Fibroblast of the conjunctiva (primary cell): ENCODE results near the gene TPX2.
"Not testable (repeated sequence)": the region's sequence is repeated elsewhere in the genome, so short reads cannot be mapped to it uniquely, and the experiment has no call there.

Source experiments
- DNase-seq: peaks from one replicate; pipeline ENCODE4 v3.0.0-alpha.2; 2010; ENCODE audit warnings: low read depth

TPX2 gene

GRCh38 chr20:31815408-31816188, 76.5 kb downstream of the TPX2 start:
- no peak for DNase-seq

- DNase-seq, result no peak
These were observed 77.1 kb downstream of the TPX2 start for GRCh38 chr20:31816221-31816620.

DNA sequence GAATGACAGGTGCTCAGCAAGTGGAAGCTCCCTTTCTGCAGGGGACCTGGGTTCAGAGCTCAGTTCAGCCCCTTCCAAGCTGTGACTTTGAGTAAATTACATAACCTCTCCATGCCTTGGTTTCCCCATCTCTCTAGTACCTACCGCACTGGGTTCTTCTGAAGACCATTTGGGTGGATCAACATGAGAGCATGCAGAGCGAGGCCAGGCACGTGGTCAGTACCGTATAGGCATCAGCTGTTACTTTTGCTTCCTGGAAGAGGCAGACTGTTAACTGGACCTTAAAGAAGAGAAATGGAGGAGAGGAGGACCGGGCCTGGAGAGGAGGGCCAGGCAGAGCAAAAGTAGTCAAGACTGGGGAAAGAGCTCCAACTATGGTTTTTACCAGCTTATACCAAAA, 78.4 kb downstream of the TPX2 start:
- DNase-seq, result no peak

GRCh38 chr20:31818376-31818908, 79.4 kb downstream of the TPX2 start:
- no peak for DNase-seq

GRCh38 chr20:31819083-31819784, 80.1 kb downstream of the TPX2 start, which contains the start of gene MYLK2:
TSS of gene MYLK2 (plus strand) at chr20:31819356. CDS start at chr20:31819581, 225 bp downstream.
- no peak for DNase-seq

DNA sequence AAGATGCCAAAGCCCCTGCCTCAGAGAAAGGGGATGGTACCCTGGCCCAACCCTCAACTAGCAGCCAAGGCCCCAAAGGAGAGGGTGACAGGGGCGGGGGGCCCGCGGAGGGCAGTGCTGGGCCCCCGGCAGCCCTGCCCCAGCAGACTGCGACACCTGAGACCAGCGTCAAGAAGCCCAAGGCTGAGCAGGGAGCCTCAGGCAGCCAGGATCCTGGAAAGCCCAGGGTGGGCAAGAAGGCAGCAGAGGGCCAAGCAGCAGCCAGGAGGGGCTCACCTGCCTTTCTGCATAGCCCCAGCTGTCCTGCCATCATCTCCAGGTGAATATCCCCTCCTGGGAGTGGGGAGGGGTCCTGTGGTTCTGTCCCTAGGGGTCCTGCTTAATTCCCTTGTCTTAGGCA, 81.1 kb downstream of the TPX2 start:
- no peak for DNase-seq

GRCh38 chr20:31821427-31821826, 82.3 kb downstream of the TPX2 start:
- DNase-seq, result no peak

GRCh38 chr20:31822421-31823330, 83.6 kb downstream of the TPX2 start:
- no peak for DNase-seq

DNA sequence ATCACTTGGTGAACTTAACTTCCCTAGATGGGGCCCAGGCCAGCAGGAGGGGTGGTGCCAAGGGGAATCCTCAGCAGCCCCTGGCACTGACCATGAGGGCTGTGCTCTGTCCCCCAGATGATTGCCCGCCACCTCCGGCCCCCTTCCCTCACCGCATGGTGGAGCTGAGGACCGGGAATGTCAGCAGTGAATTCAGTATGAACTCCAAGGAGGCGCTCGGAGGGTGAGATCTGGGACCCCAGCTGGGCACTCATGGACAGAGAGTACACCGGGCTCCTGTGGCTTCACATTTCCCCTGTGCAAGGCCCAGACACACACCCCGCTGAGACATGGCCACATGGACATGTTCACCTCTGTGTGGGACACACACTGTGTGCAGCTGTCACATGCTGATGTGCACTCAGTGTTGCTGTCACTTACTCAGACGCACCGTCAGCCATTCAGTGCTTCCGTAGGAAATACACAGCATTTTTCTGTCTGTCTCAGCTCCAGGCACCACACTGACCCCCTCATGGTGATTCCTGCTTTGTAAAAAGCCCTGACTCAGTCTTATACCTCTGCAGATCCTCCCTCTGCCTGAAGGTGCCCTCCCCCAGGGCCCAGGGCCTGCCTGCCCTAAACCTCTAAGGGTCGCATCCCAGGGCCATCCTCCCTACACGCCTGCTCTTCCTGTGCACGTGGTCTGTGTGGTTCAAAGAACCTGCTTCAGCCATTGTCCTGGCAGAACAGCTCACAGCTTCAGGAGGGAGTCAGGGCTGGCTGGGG, 84.5 kb downstream of the TPX2 start:
- DNase-seq, result no peak

DNA sequence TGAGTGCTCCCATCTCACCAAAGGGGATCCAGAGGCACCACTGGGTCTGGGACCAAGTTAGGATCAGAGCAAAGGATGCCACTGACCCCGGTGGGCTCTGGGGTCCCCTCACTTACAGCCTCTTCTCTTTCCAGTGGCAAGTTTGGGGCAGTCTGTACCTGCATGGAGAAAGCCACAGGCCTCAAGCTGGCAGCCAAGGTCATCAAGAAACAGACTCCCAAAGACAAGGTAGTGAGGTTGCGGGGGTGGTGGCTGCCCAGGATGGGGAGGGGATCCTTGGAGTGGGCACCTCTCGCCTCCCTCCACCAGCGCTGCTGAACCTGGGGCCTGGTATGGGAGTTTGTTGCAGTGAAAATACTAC, 85.0 kb downstream of the TPX2 start:
- DNase-seq, result no peak

DNA sequence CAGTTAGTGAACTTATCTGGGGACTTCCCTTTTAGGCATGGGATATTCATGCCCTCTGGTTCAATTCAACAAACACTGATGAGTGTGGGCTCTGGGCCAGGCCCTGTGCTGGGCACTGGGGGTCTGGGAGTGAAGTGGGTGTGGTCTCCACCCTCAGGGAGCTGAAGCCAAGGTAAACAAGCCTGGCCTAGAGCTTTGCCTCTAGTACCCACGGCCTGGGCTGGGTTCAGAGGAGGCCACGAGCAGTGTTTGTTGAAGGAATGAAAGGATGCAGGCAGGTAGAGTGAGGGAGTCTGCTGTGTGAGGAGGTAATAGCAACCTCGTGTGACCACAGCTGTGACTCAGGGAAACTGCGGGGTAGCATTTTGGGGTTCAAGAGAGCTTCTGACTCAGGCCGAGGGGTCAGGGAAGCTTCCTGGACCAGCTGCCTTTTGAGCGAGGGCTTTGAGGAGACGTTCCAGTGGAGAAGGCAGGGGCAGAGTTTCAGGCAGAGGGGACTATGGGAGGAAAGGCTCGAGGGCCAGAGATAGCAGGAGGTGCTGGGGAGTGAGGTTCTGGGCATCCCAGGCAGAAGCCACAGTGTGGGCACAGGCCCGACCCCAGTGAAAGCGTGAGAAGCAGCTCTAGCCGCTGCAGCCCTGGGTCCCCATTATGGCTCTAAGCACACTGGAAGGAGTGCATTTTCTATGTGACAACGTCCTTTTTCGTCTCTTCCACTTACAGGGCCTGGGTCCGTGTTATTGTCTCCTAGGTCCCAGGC, 85.6 kb downstream of the TPX2 start:
- DNase-seq, result no peak

DNA sequence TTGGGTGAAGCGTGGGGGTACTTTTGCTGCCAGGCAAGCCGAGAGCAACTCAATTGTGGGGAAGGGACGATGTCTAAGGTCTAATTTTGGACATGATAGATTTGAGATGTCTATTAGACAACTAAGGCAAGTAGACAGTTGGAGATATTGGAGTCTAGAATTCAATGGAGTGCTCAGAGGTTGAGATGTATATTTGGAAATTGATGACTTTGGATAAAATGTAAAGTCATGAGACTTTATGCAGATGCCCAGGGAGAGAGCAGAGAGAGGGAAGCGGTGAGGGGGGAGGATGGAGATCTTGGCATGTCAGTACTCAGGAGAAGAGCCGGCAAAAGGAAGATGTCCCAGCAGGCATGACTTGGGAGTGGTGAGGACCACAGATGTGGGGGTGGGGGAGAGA, 87.0 kb downstream of the TPX2 start:
- no peak for DNase-seq

- no peak for DNase-seq
These were observed 88.0 kb downstream of the TPX2 start for GRCh38 chr20:31827059-31827458.

GRCh38 chr20:31828016-31828415, 88.9 kb downstream of the TPX2 start:
- DNase-seq, result not testable (repeated sequence)

DNA sequence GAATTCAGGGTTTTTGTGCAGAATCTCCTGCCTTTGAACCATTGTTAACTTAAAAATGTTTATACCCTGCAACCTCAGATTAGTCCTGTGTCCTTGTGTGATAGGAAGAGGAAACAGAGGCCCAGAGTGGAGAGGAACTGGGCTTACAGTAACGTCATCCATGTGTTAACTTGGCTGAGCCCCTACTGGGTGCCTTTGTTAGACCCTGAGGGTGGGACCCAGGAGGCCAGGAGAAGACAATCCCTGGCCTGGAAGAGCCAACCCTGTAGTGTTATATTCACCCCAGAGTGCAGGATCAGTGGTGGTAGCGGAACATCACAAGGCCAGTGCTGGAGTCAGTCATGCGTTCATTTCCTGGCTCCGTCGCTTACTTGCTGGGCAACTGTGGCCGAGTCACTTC, 90.6 kb downstream of the TPX2 start:
- no peak for DNase-seq

- DNase-seq, result no peak
These were observed 91.4 kb downstream of the TPX2 start for GRCh38 chr20:31830406-31830981.

- no peak for DNase-seq
These were observed 92.1 kb downstream of the TPX2 start for GRCh38 chr20:31831211-31831610.

- DNase-seq, result no peak
These were observed 92.7 kb downstream of the TPX2 start for GRCh38 chr20:31831771-31832306.

DNA sequence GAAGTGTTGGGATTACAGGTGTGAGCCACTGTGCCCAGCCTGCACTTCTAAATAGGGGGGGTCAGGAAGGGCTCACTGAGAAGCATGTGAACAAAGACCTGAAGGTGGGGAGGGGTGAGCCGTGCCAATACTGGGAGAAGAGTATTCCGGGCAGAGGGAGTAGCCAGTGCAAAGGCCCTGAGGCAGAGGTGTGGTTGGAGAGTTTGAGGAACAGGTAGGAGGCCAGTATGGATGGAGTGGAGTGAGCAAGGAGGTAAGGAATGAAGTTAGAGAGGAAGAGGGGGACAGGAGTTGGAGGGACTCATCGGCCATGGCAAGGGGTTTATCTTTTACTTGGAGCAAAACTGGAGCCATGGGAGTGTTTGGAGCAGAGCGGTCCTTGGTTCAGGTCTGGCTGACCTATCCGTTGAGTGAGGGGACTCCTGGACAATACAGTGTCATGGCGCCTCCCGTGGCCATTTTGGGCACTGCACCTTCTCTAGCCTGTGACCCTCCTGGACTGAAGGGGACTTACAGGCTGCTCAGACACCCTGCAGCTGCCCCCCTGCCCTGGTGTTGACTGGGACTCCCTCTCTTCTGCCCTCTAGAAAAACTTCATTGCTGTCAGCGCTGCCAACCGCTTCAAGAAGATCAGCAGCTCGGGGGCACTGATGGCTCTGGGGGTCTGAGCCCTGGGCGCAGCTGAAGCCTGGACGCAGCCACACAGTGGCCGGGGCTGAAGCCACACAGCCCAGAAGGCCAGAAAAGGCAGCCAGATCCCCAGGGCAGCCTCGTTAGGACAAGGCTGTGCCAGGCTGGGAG, 94.2 kb downstream of the TPX2 start:
- no peak for DNase-seq
